ENCODE data around the gene CCNJL.
"Not testable (repeated sequence)": the region's sequence is repeated elsewhere in the genome, so short reads cannot be mapped to it uniquely, and the experiment has no call there.

Gene CCNJL

GRCh38 chr5:160348080-160348479, 35.7 kb upstream of the CCNJL start:
- H3K4me1 Mint-ChIP-seq = no peaks in the 10 kb centered on the region
- H3K27ac Mint-ChIP-seq = no peak overlapping the region
- H3K4me3 Mint-ChIP-seq = no peak overlapping the region

GRCh38 chr5:160347448-160347847, 35.1 kb upstream of the CCNJL start:
- CTCF ChIA-PET = interaction anchor here (3.3 to 7.0 kb wide), 3 partner anchors 150 to 325 kb away, joined by 14 to 77 read pairs (median 54); no protein-coding TSS in a partner anchor
- Mint-ChIP-seq H3K27me3 (peaks cover 7% of the 10 kb centered on the region), H3K4me3 (no peak overlapping the region), H3K9me3 (no peaks in the 10 kb centered on the region), H3K36me3 (no peaks in the 10 kb centered on the region), H3K27ac (no peak overlapping the region), H3K4me1 (no peaks in the 10 kb centered on the region)
- DNase-seq = no peak

More at GRCh38 chr5:160348080-160348479, 35.7 kb upstream of the CCNJL start:
- H3K9me3 Mint-ChIP-seq = no peaks in the 10 kb centered on the region
- CTCF ChIA-PET = interaction anchor here (0.9 to 7.0 kb wide), 3 partner anchors 43 to 326 kb away, joined by 3 to 77 read pairs (median 54); no protein-coding TSS in a partner anchor
- no peaks in the 10 kb centered on the region for H3K36me3 Mint-ChIP-seq
- H3K27me3 Mint-ChIP-seq = peaks cover 9% of the 10 kb centered on the region
- DNase-seq = no peak

GRCh38 chr5:160342413-160342941, 30.1 kb upstream of the CCNJL start:
- H3K27me3 Mint-ChIP-seq = no peaks in the 10 kb centered on the region
- no peak overlapping the region for H3K4me3 Mint-ChIP-seq
- no peaks in the 10 kb centered on the region for H3K36me3 Mint-ChIP-seq
- DNase-seq = no peak
- no peaks in the 10 kb centered on the region for H3K9me3 Mint-ChIP-seq
- no peaks in the 10 kb centered on the region for H3K4me1 Mint-ChIP-seq
- H3K27ac Mint-ChIP-seq = no peak overlapping the region
- CTCF ChIA-PET = interaction anchor here (0.8 to 7.0 kb wide), 3 partner anchors 142 to 320 kb away, joined by 3 to 77 read pairs (median 54); no protein-coding TSS in a partner anchor

GRCh38 chr5:160341309-160341870, 29.0 kb upstream of the CCNJL start:
- H3K4me3 Mint-ChIP-seq = no peak overlapping the region
- CTCF ChIA-PET = interaction anchor here (6.5 kb wide), 1 partner anchor 144 kb away, joined by 54 read pairs; no protein-coding TSS in a partner anchor
- no peaks in the 10 kb centered on the region for H3K4me1 Mint-ChIP-seq
- no peak overlapping the region for H3K27ac Mint-ChIP-seq
- H3K36me3 Mint-ChIP-seq = no peaks in the 10 kb centered on the region
- H3K9me3 Mint-ChIP-seq = no peaks in the 10 kb centered on the region
- H3K27me3 Mint-ChIP-seq = peaks cover 7% of the 10 kb centered on the region
- DNase-seq = no peak

GRCh38 chr5:160340513-160340912, 28.1 kb upstream of the CCNJL start:
- not testable (repeated sequence) for H3K36me3 Mint-ChIP-seq, H3K27ac Mint-ChIP-seq, H3K4me3 Mint-ChIP-seq, DNase-seq, H3K9me3 Mint-ChIP-seq, H3K4me1 Mint-ChIP-seq
- H3K27me3 Mint-ChIP-seq = peaks cover 10% of the 10 kb centered on the region
- CTCF ChIA-PET = interaction anchor here (0.7 kb wide), 1 partner anchor 1419 kb away, joined by 3 read pairs; no protein-coding TSS in a partner anchor

GRCh38 chr5:160339406-160340130, 27.2 kb upstream of the CCNJL start:
- Mint-ChIP-seq H3K36me3 (no peaks in the 10 kb centered on the region), H3K9me3 (no peaks in the 10 kb centered on the region), H3K27ac (no peak overlapping the region), H3K27me3 (peaks cover 13% of the 10 kb centered on the region), H3K4me3 (no peak overlapping the region), H3K4me1 (no peaks in the 10 kb centered on the region)
- CTCF ChIA-PET = no interaction called here
- no peak for DNase-seq

GRCh38 chr5:160334716-160335115, 22.4 kb upstream of the CCNJL start:
- not testable (repeated sequence) for H3K36me3 Mint-ChIP-seq, DNase-seq, H3K9me3 Mint-ChIP-seq, H3K4me3 Mint-ChIP-seq, H3K27ac Mint-ChIP-seq, H3K4me1 Mint-ChIP-seq
- CTCF ChIA-PET = interaction anchor here (1.9 kb wide), 1 partner anchor 11 kb away, joined by 6 read pairs; no protein-coding TSS in a partner anchor
- peaks cover 13% of the 10 kb centered on the region for H3K27me3 Mint-ChIP-seq

- CTCF ChIA-PET = interaction anchor here (0.7 to 1.9 kb wide), 3 partner anchors 12 to 312 kb away, joined by 3 to 6 read pairs (median 3); no protein-coding TSS in a partner anchor
- Mint-ChIP-seq H3K27ac (no peak overlapping the region), H3K9me3 (no peaks in the 10 kb centered on the region), H3K36me3 (no peaks in the 10 kb centered on the region), H3K27me3 (peaks cover 13% of the 10 kb centered on the region), H3K4me1 (no peaks in the 10 kb centered on the region), H3K4me3 (no peak overlapping the region)
- DNase-seq = no peak
Measured at GRCh38 chr5:160333721-160334120, 21.4 kb upstream of the CCNJL start.

GRCh38 chr5:160330212-160330611, 17.8 kb upstream of the CCNJL start:
- Mint-ChIP-seq H3K27me3 (peaks cover 3% of the 10 kb centered on the region), H3K4me1 (no peaks in the 10 kb centered on the region), H3K9me3 (no peaks in the 10 kb centered on the region), H3K27ac (no peak overlapping the region), H3K4me3 (no peak overlapping the region), H3K36me3 (no peaks in the 10 kb centered on the region)
- CTCF ChIA-PET = no interaction called here
- no peak for DNase-seq

GRCh38 chr5:160327818-160328217, 15.5 kb upstream of the CCNJL start:
- CTCF ChIA-PET = no interaction called here
- Mint-ChIP-seq H3K27ac (no peak overlapping the region), H3K4me3 (no peak overlapping the region), H3K36me3 (no peaks in the 10 kb centered on the region), H3K27me3 (peaks cover 3% of the 10 kb centered on the region), H3K4me1 (no peaks in the 10 kb centered on the region), H3K9me3 (no peaks in the 10 kb centered on the region)
- DNase-seq = no peak

- Mint-ChIP-seq H3K4me3 (no peak overlapping the region), H3K27me3 (peaks cover 3% of the 10 kb centered on the region), H3K36me3 (no peaks in the 10 kb centered on the region), H3K4me1 (no peaks in the 10 kb centered on the region), H3K9me3 (no peaks in the 10 kb centered on the region), H3K27ac (no peak overlapping the region)
- CTCF ChIA-PET = no interaction called here
- no peak for DNase-seq
Measured at GRCh38 chr5:160326981-160327380, 14.6 kb upstream of the CCNJL start.

GRCh38 chr5:160325716-160326115, 13.4 kb upstream of the CCNJL start:
- H3K27me3 Mint-ChIP-seq = peaks cover 8% of the 10 kb centered on the region
- no peaks in the 10 kb centered on the region for H3K4me1 Mint-ChIP-seq
- no peak overlapping the region for H3K4me3 Mint-ChIP-seq
- no peak for DNase-seq
- H3K27ac Mint-ChIP-seq = no peak overlapping the region
- H3K9me3 Mint-ChIP-seq = no peaks in the 10 kb centered on the region
- CTCF ChIA-PET = no interaction called here
- H3K36me3 Mint-ChIP-seq = no peaks in the 10 kb centered on the region

GRCh38 chr5:160324886-160325285, 12.5 kb upstream of the CCNJL start:
- H3K9me3 Mint-ChIP-seq = no peaks in the 10 kb centered on the region
- peaks cover 11% of the 10 kb centered on the region for H3K27me3 Mint-ChIP-seq
- no peaks in the 10 kb centered on the region for H3K4me1 Mint-ChIP-seq
- H3K27ac Mint-ChIP-seq = no peak overlapping the region
- no peak for DNase-seq
- no peaks in the 10 kb centered on the region for H3K36me3 Mint-ChIP-seq
- CTCF ChIA-PET = no interaction called here
- no peak overlapping the region for H3K4me3 Mint-ChIP-seq

- CTCF ChIA-PET = no interaction called here
- Mint-ChIP-seq H3K27me3 (peaks cover 45% of the 10 kb centered on the region), H3K4me1 (no peaks in the 10 kb centered on the region), H3K36me3 (no peaks in the 10 kb centered on the region), H3K9me3 (no peaks in the 10 kb centered on the region), H3K27ac (no peak overlapping the region), H3K4me3 (no peak overlapping the region)
- DNase-seq = no peak
Measured at GRCh38 chr5:160318409-160318808, 6.0 kb upstream of the CCNJL start.

GRCh38 chr5:160317434-160317833, 5.1 kb upstream of the CCNJL start:
- Mint-ChIP-seq H3K27me3 (peaks cover 55% of the 10 kb centered on the region), H3K27ac (no peak overlapping the region), H3K4me3 (no peak overlapping the region), H3K4me1 (peaks cover 5% of the 10 kb centered on the region), H3K9me3 (no peaks in the 10 kb centered on the region), H3K36me3 (no peaks in the 10 kb centered on the region)
- no peak for DNase-seq
- CTCF ChIA-PET = no interaction called here

Measured in activated naive CD4-positive, alpha-beta T cell treated with anti-CD3 and anti-CD28 coated beads, Interleukin-2, amount 10 ng/mL, durations not matched to agents 7 days and 5 days (primary cell).